Endothelial cell of umbilical vein (primary cell): Measurements from ENCODE around the gene CCM2. TPM values are rescaled to one million over a fixed set of nuclear protein-coding genes. Genes with fewer than 3 reads are reported as not detected.

ENCODE experiments used
- BruUV-seq: library from RNA; stranded (reverse); fragments of 400-500 nt; replicated peaks from 2 replicates; lab custom pipeline; 2021; lab: Mats Ljungman, UMichigan
- CTCF ChIA-PET: fragments of 300-600, 350-600 bp; sonication (Branson Sonifier 250); formaldehyde crosslinking; loops from one replicate; lab custom pipeline; 2021; ENCODE audit warnings: antibody characterized with exemption, inconsistent platforms; lab: Charles Lee
- POLR2A ChIA-PET: fragments of 300-600, 350-600 bp; sonication (Branson Sonifier 250); formaldehyde crosslinking; loops from one replicate; lab custom pipeline; 2021; ENCODE audit warnings: antibody characterized with exemption, inconsistent platforms; lab: Charles Lee
- DNase-seq: peaks from one replicate; pipeline ENCODE4 v3.0.0-alpha.2; 2011; ENCODE audit warnings: low read depth, low spot score
- FAIRE-seq: peaks from 2 replicates; lab custom pipeline; 2011; peaks lifted over from hg19 to GRCh38; lab: Jason Lieb, UNC
- H2AFZ ChIP-seq: 2 replicates; pipeline ENCODE4 v1.6.0; 2012; ENCODE audit warnings: low read depth, low read length, control low read depth, inconsistent platforms
- H3K27ac ChIP-seq: 2 replicates; pipeline ENCODE4 v1.5.1; 2011; ENCODE audit warnings: low read depth, mild to moderate bottlenecking, control low read depth, low read length, moderate library complexity; ENCODE audit not compliant: insufficient read depth
- H3K27me3 ChIP-seq, 2 experiments: 2 replicates each; pipeline versions ENCODE4 v1.6.0 to v1.6.1; 2011; ENCODE audit warnings: low read length in 2 of 2, mixed read lengths in 1 of 2; ENCODE audit not compliant: control insufficient read depth in 2 of 2, insufficient read depth in 2 of 2
- H3K36me3 ChIP-seq, 2 experiments: 2 replicates in 1 of 2; 3 replicates in 1 of 2; pipeline ENCODE4 v1.5.1; 2011; ENCODE audit warnings: low read length in 2 of 2, mild to moderate bottlenecking in 1 of 2, moderate library complexity in 1 of 2; ENCODE audit not compliant: control insufficient read depth in 2 of 2, insufficient read depth in 2 of 2; ENCODE audit errors: extremely low read depth in 1 of 2
- H3K4me1 ChIP-seq: 3 replicates; pipeline ENCODE4 v1.5.1; 2011; ENCODE audit warnings: mild to moderate bottlenecking, low read length; ENCODE audit not compliant: control insufficient read depth, insufficient read depth; ENCODE audit errors: extremely low read depth
- H3K4me2 ChIP-seq: 2 replicates; pipeline ENCODE4 v1.6.1; 2011; ENCODE audit warnings: low read length, control low read depth, mixed read lengths; ENCODE audit not compliant: insufficient read depth
- H3K4me3 ChIP-seq, 3 experiments: fragments of 200-600 bp in 1 of 3; sonication (generic), shearing (Covaris generic) in 1 of 3; replicated peaks in 1 of 3; 2 replicates each; pipeline ENCODE4 v1.5.1; 2011 to 2016; ENCODE audit warnings: control low read depth in 3 of 3, low read length in 3 of 3, mild to moderate bottlenecking in 2 of 3, inconsistent platforms in 1 of 3, low read depth in 1 of 3, moderate library complexity in 1 of 3; ENCODE audit not compliant: insufficient read depth in 1 of 3
- H3K79me2 ChIP-seq: 2 replicates; pipeline ENCODE4 v1.6.0; 2012; ENCODE audit warnings: low read length, inconsistent platforms; ENCODE audit not compliant: control insufficient read depth, insufficient read depth
- H3K9ac ChIP-seq: replicated peaks from 2 replicates; pipeline ENCODE3; 2011; ENCODE audit warnings: low read length, control low read depth; ENCODE audit not compliant: insufficient read depth; ENCODE audit errors: extremely low read depth
- H3K9me1 ChIP-seq: replicated peaks from 3 replicates; pipeline ENCODE4 v1.6.0; 2011; ENCODE audit warnings: mild to moderate bottlenecking, low read length; ENCODE audit not compliant: control insufficient read depth, insufficient read depth; ENCODE audit errors: extremely low read depth
- H3K9me3 ChIP-seq: replicated peaks from 2 replicates; pipeline ENCODE4 v1.5.1; 2012; ENCODE audit warnings: low read length, inconsistent platforms; ENCODE audit not compliant: control insufficient read depth, insufficient read depth
- H4K20me1 ChIP-seq: replicated peaks from 2 replicates; pipeline ENCODE3; 2011; ENCODE audit warnings: mild to moderate bottlenecking, low read length; ENCODE audit not compliant: control insufficient read depth, insufficient read depth; ENCODE audit errors: extremely low read depth
- EZH2 ChIP-seq: IDR thresholded peaks from 2 replicates; pipeline ENCODE4 v1.6.1; 2012; ENCODE audit warnings: borderline replicate concordance, low read depth, mild to moderate bottlenecking, moderate library complexity, low read length, inconsistent platforms; ENCODE audit not compliant: severe bottlenecking
- FOS ChIP-seq: IDR thresholded peaks from 2 replicates; pipeline ENCODE4 v1.6.1; 2011; ENCODE audit warnings: mild to moderate bottlenecking, low read length, moderate library complexity, borderline replicate concordance; ENCODE audit not compliant: insufficient read depth
- GATA2 ChIP-seq: IDR thresholded peaks from 2 replicates; pipeline ENCODE4 v1.7.0; 2011; ENCODE audit warnings: low read depth, mild to moderate bottlenecking, moderate library complexity, mixed read lengths, low read length; ENCODE audit not compliant: insufficient read length, insufficient read depth
- JUN ChIP-seq: IDR thresholded peaks from 2 replicates; pipeline ENCODE4 v1.6.1; 2011; ENCODE audit warnings: borderline replicate concordance, low read depth; ENCODE audit not compliant: insufficient read length, insufficient read depth
- MYC ChIP-seq: IDR thresholded peaks from one replicate; pipeline ENCODE4 v1.6.1; 2011; ENCODE audit warnings: mild to moderate bottlenecking, low read depth, low read length
- POLR2A ChIP-seq: IDR thresholded peaks from 2 replicates; pipeline ENCODE4 v1.6.1; 2012; ENCODE audit warnings: low read depth, mild to moderate bottlenecking, control low read depth, low read length
- POLR2AphosphoS5 ChIP-seq: IDR thresholded peaks from 2 replicates; pipeline ENCODE4 v1.6.1; 2012; ENCODE audit warnings: low read depth, mild to moderate bottlenecking, control low read depth, low read length, moderate library complexity; ENCODE audit not compliant: insufficient read depth
- dilution Hi-C: fragments of 300-500 bp; cut with MboI; formaldehyde crosslinking; loops from one replicate; pipeline ENCODE4 v1.15.0; 2019; ENCODE audit warnings: low sequenced_read_pairs; ENCODE audit not compliant: extremely low pct_ligation_motif_present
- intact Hi-C: fragments of 100-400 bp; cut with micrococcal nuclease; formaldehyde crosslinking; loops from one replicate; pipeline ENCODE4 v1.10.0; 2022
- polyA plus RNA-seq, 4 experiments: library from polyadenylated mRNA; depleted of rRNA in 3 of 4; stranded (reverse) in 3 of 4; unstranded in 1 of 4; fragments of >200 nt; gene quantifications; 2 replicates each; pipeline versions ENCODE4 v1.2.1 to v1.2.3, GENCODE V29; 2011 to 2012; ENCODE audit warnings: missing spikeins in 1 of 4
- total RNA-seq: library from RNA; stranded (reverse); gene quantifications from 2 replicates; pipeline ENCODE4 v1.2.3, GENCODE V29; 2021
- TF ChIP-seq, protein P1 (sequence below), 2 donors: IDR thresholded peaks; 1 replicate in 1 of 2; 2 replicates in 1 of 2; pipeline ENCODE4 v1.5.1; 2011; ENCODE audit warnings: low read length in 2 of 2, mild to moderate bottlenecking in 2 of 2, moderate library complexity in 2 of 2, control low read depth in 1 of 2, inconsistent platforms in 1 of 2, low read depth in 1 of 2; ENCODE audit not compliant: insufficient read depth in 1 of 2; ENCODE audit errors: extremely low read depth in 1 of 2
- TF ChIP-seq, protein P2 (sequence below): IDR thresholded peaks from 2 replicates; pipeline ENCODE4 v1.6.1; 2011; ENCODE audit not compliant: insufficient read depth, insufficient read length

Gene CCM2
- total and polyA plus RNA-seq, 2 donors (not counting 3 experiments of a cell fraction or from before 2014, with no cell fraction given) = 66.1 to 70.4 TPM

DNA sequence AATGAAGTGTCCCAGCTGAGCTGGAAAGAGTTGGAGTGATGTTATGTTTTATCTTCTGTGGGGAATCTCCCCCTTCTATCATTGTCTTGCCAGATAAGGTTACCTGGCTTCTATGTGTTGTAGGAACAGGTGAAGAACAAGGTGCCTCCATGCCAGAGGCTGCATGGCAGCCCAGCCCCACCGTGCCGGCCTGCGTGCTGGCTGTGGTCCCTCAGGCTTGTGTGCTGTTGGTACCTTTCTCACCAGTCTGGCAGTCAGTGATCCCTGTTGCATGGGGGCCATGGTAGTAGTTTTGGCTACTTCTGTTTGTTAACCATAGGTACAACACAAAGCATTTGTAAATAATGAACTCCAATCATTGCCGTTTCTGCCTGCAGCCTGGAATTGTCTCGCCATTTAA lies 37.9 kb downstream of the CCM2 start:
- peaks cover 10 to 16% of the 10 kb centered on the region in 2 experiments for H3K36me3 ChIP-seq
- POLR2A ChIA-PET = no interaction called here
- no peaks in the 10 kb centered on the region for H3K4me1 ChIP-seq
- peaks cover 39% of the 10 kb centered on the region for H3K79me2 ChIP-seq
- dilution Hi-C loops = no loop called here
- H3K9me1 ChIP-seq = no peaks in the 10 kb centered on the region
- H2AFZ ChIP-seq = no peak overlapping the region
- H3K9me3 ChIP-seq = no peaks in the 10 kb centered on the region
- H3K27me3 ChIP-seq = no peaks in the 10 kb centered on the region
- no peak for FAIRE-seq
- H3K27ac ChIP-seq = no peak overlapping the region
- peaks cover 4% of the 10 kb centered on the region for H4K20me1 ChIP-seq
- no peak overlapping the region for H3K4me3 ChIP-seq
- no peak overlapping the region for H3K9ac ChIP-seq
- TF ChIP-seq MYC (no peak), JUN (no peak), FOS (no peak), POLR2A (no peak), GATA2 (no peak), EZH2 (no peak), POLR2AphosphoS5 (no peak)
- TF ChIP-seq, protein P1, sequence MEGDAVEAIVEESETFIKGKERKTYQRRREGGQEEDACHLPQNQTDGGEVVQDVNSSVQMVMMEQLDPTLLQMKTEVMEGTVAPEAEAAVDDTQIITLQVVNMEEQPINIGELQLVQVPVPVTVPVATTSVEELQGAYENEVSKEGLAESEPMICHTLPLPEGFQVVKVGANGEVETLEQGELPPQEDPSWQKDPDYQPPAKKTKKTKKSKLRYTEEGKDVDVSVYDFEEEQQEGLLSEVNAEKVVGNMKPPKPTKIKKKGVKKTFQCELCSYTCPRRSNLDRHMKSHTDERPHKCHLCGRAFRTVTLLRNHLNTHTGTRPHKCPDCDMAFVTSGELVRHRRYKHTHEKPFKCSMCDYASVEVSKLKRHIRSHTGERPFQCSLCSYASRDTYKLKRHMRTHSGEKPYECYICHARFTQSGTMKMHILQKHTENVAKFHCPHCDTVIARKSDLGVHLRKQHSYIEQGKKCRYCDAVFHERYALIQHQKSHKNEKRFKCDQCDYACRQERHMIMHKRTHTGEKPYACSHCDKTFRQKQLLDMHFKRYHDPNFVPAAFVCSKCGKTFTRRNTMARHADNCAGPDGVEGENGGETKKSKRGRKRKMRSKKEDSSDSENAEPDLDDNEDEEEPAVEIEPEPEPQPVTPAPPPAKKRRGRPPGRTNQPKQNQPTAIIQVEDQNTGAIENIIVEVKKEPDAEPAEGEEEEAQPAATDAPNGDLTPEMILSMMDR (IDR thresholded peaks at IDR 0.05; ENCODE audit: extremely low read depth in 1 of 2, insufficient read depth in 1 of 2, low read depth in 1 of 2, low read length in 2 of 2) = no peak
- TF ChIP-seq, protein P2, sequence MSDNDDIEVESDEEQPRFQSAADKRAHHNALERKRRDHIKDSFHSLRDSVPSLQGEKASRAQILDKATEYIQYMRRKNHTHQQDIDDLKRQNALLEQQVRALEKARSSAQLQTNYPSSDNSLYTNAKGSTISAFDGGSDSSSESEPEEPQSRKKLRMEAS = no peak
- no TSS peak for BruUV-seq
- no peak overlapping the region for H3K4me2 ChIP-seq
- no peak for DNase-seq
- intact Hi-C loops = no loop called here
- CTCF ChIA-PET = no interaction called here
